DND-41 (cell line): ENCODE measurements around the gene GPATCH8.
"Not testable (repeated sequence)": the region's sequence is repeated elsewhere in the genome, so short reads cannot be mapped to it uniquely, and the experiment has no call there.

Source experiments
- ATAC-seq: fragments of 200-7000 bp; cut with Tn5 transposase; 3 replicates; pipeline ENCODE4 v1.9.1; 2021; ENCODE audit warnings: low read depth; ENCODE audit not compliant: insufficient read depth
- DNase-seq: peaks from one replicate; pipeline ENCODE4 v3.0.0-alpha.2; 2020
- H2AFZ ChIP-seq: 2 replicates; pipeline ENCODE4 v1.6.0; 2012; ENCODE audit warnings: low read depth, low read length
- H3K27ac ChIP-seq: 2 replicates; pipeline ENCODE4 v1.5.1; 2012; ENCODE audit warnings: low read length, inconsistent platforms
- H3K27me3 ChIP-seq: fragments of 200-600 bp; sonication (generic); 2 replicates; pipeline ENCODE4 v1.6.0; 2012; ENCODE audit warnings: low read length, mild to moderate bottlenecking, inconsistent platforms; ENCODE audit not compliant: insufficient read depth, poor library complexity
- H3K36me3 ChIP-seq: 2 replicates; pipeline ENCODE4 v1.5.1; 2012; ENCODE audit warnings: low read length, inconsistent platforms; ENCODE audit not compliant: insufficient read depth
- H3K4me1 ChIP-seq: 2 replicates; pipeline ENCODE4 v1.5.1; 2012; ENCODE audit warnings: mild to moderate bottlenecking, low read length; ENCODE audit not compliant: insufficient read depth
- H3K4me2 ChIP-seq: 2 replicates; pipeline ENCODE4 v1.6.0; 2012; ENCODE audit warnings: mild to moderate bottlenecking, moderate library complexity, low read length, inconsistent platforms; ENCODE audit not compliant: insufficient read depth
- H3K4me3 ChIP-seq, 2 experiments: fragments of 200-600 bp in 1 of 2; shearing (Covaris generic) in 1 of 2; 2 replicates each; pipeline ENCODE4 v1.5.1; 2012 to 2016; ENCODE audit warnings: inconsistent platforms in 2 of 2, low read length in 2 of 2, mild to moderate bottlenecking in 2 of 2, low read depth in 1 of 2, moderate library complexity in 1 of 2
- H3K79me2 ChIP-seq: 2 replicates; pipeline ENCODE4 v1.6.0; 2012; ENCODE audit warnings: low read length, inconsistent platforms; ENCODE audit not compliant: insufficient read depth
- H3K9ac ChIP-seq: 2 replicates; pipeline ENCODE4 v1.6.0; 2012; ENCODE audit warnings: low read depth, mild to moderate bottlenecking, inconsistent platforms, low read length, moderate library complexity
- H3K9me3 ChIP-seq: 2 replicates; pipeline ENCODE4 v1.5.1; 2012; ENCODE audit warnings: low read length, moderate library complexity, mild to moderate bottlenecking, inconsistent platforms; ENCODE audit not compliant: insufficient read depth, severe bottlenecking
- H4K20me1 ChIP-seq: 2 replicates; pipeline ENCODE4 v1.6.0; 2012; ENCODE audit warnings: low read length; ENCODE audit not compliant: insufficient read depth
- EZH2 ChIP-seq: IDR thresholded peaks from 3 replicates; pipeline ENCODE4 v1.6.1; 2012; ENCODE audit warnings: borderline replicate concordance, low read depth, mild to moderate bottlenecking, moderate library complexity, low read length, inconsistent platforms; ENCODE audit not compliant: severe bottlenecking
- TF ChIP-seq, protein P1 (sequence below): IDR thresholded peaks from 2 replicates; pipeline ENCODE4 v1.5.1; 2012; ENCODE audit warnings: borderline replicate concordance, low read length, moderate library complexity, mild to moderate bottlenecking; ENCODE audit not compliant: poor library complexity, severe bottlenecking; ENCODE audit errors: extremely low read depth

The GPATCH8 gene

DNA sequence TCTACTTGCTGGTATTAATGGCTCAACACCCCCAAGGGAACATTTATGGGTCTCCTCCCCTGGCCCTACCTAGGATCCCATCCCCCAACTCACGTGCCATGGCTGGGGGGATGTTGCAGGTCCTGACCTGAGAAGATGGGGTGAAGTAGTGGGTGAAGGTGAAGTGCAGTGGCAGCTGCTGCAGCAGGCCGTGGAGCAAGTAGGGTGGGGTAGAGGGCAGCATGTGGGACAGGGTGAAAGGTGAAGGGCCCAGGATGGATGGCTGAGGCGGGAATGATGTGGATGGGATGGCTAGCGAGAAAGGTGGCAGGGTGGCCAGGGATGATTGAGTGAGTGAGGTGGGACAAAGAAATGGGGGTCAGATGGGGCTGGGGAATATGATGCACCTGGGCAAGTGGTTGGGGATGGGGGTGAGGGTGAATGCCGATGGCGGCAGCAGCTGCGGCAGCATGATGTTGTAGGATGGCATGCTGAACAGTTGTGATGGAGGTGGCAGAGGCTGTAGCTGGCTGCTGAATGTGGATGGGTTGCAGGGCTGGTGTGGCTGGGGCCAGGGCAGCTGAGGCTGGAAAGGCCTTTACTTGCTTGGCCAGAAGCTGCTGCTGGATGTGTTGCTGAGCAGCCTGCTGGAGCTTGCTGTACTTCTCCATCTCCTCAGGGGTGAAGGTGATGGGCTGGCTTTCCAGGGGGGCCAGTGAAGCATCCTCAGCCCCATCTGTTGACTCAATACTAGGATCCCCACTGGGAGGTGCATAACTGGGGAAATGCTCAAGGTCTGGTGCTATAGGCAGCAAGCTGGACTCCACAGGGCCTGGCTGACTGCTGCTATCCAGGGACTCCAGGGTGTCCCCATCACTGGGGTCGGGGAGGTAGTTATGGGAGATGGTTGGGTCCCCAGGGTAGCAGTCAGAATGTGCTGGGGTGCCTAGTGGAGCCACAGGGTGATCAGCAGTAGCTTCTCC, 105.4 kb downstream of the GPATCH8 start:
- H2AFZ ChIP-seq, result no peak overlapping the region
- H3K4me1 ChIP-seq, result no peaks in the 10 kb centered on the region
- no peak for TF ChIP-seq EZH2
- TF ChIP-seq, protein P1, sequence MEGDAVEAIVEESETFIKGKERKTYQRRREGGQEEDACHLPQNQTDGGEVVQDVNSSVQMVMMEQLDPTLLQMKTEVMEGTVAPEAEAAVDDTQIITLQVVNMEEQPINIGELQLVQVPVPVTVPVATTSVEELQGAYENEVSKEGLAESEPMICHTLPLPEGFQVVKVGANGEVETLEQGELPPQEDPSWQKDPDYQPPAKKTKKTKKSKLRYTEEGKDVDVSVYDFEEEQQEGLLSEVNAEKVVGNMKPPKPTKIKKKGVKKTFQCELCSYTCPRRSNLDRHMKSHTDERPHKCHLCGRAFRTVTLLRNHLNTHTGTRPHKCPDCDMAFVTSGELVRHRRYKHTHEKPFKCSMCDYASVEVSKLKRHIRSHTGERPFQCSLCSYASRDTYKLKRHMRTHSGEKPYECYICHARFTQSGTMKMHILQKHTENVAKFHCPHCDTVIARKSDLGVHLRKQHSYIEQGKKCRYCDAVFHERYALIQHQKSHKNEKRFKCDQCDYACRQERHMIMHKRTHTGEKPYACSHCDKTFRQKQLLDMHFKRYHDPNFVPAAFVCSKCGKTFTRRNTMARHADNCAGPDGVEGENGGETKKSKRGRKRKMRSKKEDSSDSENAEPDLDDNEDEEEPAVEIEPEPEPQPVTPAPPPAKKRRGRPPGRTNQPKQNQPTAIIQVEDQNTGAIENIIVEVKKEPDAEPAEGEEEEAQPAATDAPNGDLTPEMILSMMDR, result no peak
- H3K9ac ChIP-seq, result no peak overlapping the region
- DNase-seq, result no peak
- H3K79me2 ChIP-seq, result no peaks in the 10 kb centered on the region
- H3K9me3 ChIP-seq, result no peaks in the 10 kb centered on the region
- H3K4me3 ChIP-seq, result no peak overlapping the region
- H3K36me3 ChIP-seq, result peaks cover 62% of the 10 kb centered on the region
- no peaks in the 10 kb centered on the region for H3K27me3 ChIP-seq
- H3K27ac ChIP-seq, result no peak overlapping the region
- no peak overlapping the region for H3K4me2 ChIP-seq
- no peak for ATAC-seq
- peaks cover 16% of the 10 kb centered on the region for H4K20me1 ChIP-seq

DNA sequence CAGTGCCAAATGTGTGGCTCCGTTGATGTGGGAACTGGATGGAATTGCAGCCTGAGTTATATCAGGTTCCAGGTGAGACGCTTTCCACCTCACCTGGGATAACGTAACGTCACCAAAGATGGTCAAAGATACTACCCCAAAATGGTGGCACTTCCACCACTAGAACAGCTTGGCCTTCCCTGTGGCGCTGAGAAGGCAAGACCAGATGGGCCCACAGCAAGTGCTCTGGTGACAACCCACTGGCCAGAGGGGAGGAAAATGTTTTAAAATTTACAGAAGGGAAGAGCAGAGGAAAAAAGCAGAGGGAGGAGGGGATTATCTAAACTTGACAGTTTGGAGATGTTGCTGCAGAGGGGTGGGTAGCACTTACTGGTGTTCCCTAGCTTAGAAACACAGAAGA, 106.3 kb downstream of the GPATCH8 start:
- ATAC-seq (no peak), DNase-seq (no peak)
- H3K9me3 ChIP-seq, result no peaks in the 10 kb centered on the region
- no peaks in the 10 kb centered on the region for H3K27me3 ChIP-seq
- H4K20me1 ChIP-seq, result peaks cover 16% of the 10 kb centered on the region
- no peak overlapping the region for H3K27ac ChIP-seq
- H3K79me2 ChIP-seq, result no peaks in the 10 kb centered on the region
- no peak overlapping the region for H3K9ac ChIP-seq
- peaks cover 54% of the 10 kb centered on the region for H3K36me3 ChIP-seq
- no peak overlapping the region for H3K4me3 ChIP-seq
- no peaks in the 10 kb centered on the region for H3K4me1 ChIP-seq
- H2AFZ ChIP-seq, result no peak overlapping the region
- no peak overlapping the region for H3K4me2 ChIP-seq
- TF ChIP-seq, protein P1, result no peak
- TF ChIP-seq EZH2, result no peak

DNA sequence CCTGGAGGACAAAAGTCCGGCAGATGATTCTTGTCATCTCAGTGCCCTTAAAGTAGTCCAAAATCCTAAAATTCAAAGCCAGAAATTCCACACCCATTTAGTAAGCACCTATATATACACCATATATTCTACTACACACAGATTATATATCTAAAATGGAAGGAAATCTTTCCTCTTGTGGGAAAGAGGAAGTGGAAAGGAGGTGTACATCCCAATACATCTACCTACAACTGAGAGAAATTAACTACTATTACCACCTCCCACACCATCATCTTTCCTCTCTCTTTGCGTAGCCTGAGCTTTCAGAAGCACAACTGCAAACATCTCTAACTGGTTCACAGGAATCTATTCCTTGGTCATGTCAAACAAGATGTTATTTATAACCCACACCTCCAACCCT, 108.4 kb downstream of the GPATCH8 start:
- Histone ChIP-seq H2AFZ (no peak overlapping the region), H3K9me3 (no peaks in the 10 kb centered on the region), H3K27ac (no peak overlapping the region), H3K79me2 (no peaks in the 10 kb centered on the region), H3K27me3 (no peaks in the 10 kb centered on the region), H3K4me1 (no peaks in the 10 kb centered on the region), H3K9ac (no peak overlapping the region), H3K36me3 (peaks cover 35% of the 10 kb centered on the region), H3K4me2 (no peak overlapping the region), H3K4me3 (no peak overlapping the region), H4K20me1 (peaks cover 14% of the 10 kb centered on the region)
- DNase-seq, result no peak
- TF ChIP-seq EZH2, result no peak
- TF ChIP-seq, protein P1, result no peak
- no peak for ATAC-seq

DNA sequence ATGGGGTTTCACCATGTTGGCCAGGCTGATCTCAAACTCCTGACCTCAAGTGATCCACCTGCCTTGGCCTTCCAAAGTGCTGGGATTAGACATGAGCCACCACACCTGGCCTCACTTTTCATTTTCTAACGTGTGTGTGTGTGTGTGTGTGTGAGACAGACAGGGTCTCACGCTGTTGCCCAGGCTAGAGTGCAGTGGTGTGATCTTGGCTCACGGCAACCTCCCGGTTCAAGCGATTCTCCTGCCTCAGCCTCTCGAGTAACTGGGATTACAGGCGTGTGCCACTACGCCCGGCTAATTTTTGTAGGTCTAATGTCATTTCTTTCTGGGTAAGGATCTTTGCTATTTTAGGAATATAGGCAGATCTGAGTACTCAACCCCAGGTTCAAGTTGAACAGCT, 109.1 kb downstream of the GPATCH8 start:
- not testable (repeated sequence) for H3K27me3 ChIP-seq, H3K4me3 ChIP-seq, ATAC-seq, H3K9ac ChIP-seq, H3K9me3 ChIP-seq, DNase-seq, H4K20me1 ChIP-seq, H2AFZ ChIP-seq, H3K79me2 ChIP-seq, H3K27ac ChIP-seq, H3K4me2 ChIP-seq, H3K4me1 ChIP-seq
- peaks cover 27% of the 10 kb centered on the region for H3K36me3 ChIP-seq
